Measurements from ENCODE around the gene TARBP2.

- TF ChIP-seq CTCF (IDR thresholded peaks at IDR 0.05) (no peak), POLR2A (IDR thresholded peaks at IDR 0.05) (no peak)
Measured at GRCh38 chr12:53476769-53477209, 24.3 kb upstream of the TARBP2 start.

All from lower leg skin (tissue), 3 donors.